Hepatocyte (in vitro differentiated cells): Measurements from ENCODE around the gene CLBA1. TPM values are rescaled to one million over a fixed set of nuclear protein-coding genes. Genes with fewer than 3 reads are reported as not detected.
"Not testable (repeated sequence)": the region's sequence is repeated elsewhere in the genome, so short reads cannot be mapped to it uniquely, and the experiment has no call there.

Experiments
- DNase-seq: peaks from one replicate; pipeline ENCODE4 v3.0.0-alpha.2; 2016; ENCODE audit warnings: low spot score
- H2AFZ ChIP-seq: fragments of 200-600 bp; sonication (generic); 2 replicates; pipeline ENCODE4 v1.6.0; 2016; ENCODE audit warnings: antibody characterized with exemption, mild to moderate bottlenecking
- H3K27ac ChIP-seq: fragments of 200-600 bp; sonication (generic); 2 replicates; pipeline ENCODE4 v1.5.1; 2016; ENCODE audit warnings: mild to moderate bottlenecking
- H3K27me3 ChIP-seq: fragments of 200-600 bp; sonication (generic); 2 replicates; pipeline ENCODE4 v1.6.1; 2016
- H3K36me3 ChIP-seq: fragments of 200-600 bp; sonication (generic); replicated peaks from 2 replicates; pipeline ENCODE4 v1.5.1; 2016; ENCODE audit warnings: low read depth; ENCODE audit not compliant: insufficient read depth
- H3K4me1 ChIP-seq: fragments of 200-600 bp; sonication (generic); 2 replicates; pipeline ENCODE4 v1.5.1; 2016; ENCODE audit warnings: mild to moderate bottlenecking, moderate library complexity; ENCODE audit not compliant: insufficient read depth
- H3K4me2 ChIP-seq: fragments of 200-600 bp; sonication (generic); 2 replicates; pipeline ENCODE4 v1.6.0; 2016
- H3K4me3 ChIP-seq: fragments of 200-600 bp; sonication (generic); 2 replicates; pipeline ENCODE4 v1.5.1; 2016; ENCODE audit warnings: mild to moderate bottlenecking
- H3K79me2 ChIP-seq: fragments of 200-600 bp; sonication (generic); 2 replicates; pipeline ENCODE4 v1.6.0; 2017; ENCODE audit warnings: mild to moderate bottlenecking
- H3K9me2 ChIP-seq: fragments of 200-600 bp; sonication (generic); replicated peaks from 2 replicates; pipeline ENCODE4 v1.6.0; 2017; ENCODE audit warnings: mild to moderate bottlenecking; ENCODE audit not compliant: insufficient read depth
- H3K9me3 ChIP-seq: fragments of 200-600 bp; sonication (generic); 2 replicates; pipeline ENCODE4 v1.5.1; 2016; ENCODE audit warnings: low read depth, mild to moderate bottlenecking
- H4K20me1 ChIP-seq: fragments of 200-600 bp; sonication (generic); 2 replicates; pipeline ENCODE4 v1.6.0; 2016; ENCODE audit warnings: mild to moderate bottlenecking; ENCODE audit not compliant: insufficient read depth, poor library complexity, severe bottlenecking
- CTCF ChIP-seq: fragments of 200-600 bp; sonication (generic); IDR thresholded peaks from 2 replicates; pipeline ENCODE4 v1.5.1; 2016; ENCODE audit warnings: antibody characterized with exemption, mild to moderate bottlenecking; ENCODE audit not compliant: poor library complexity
- EZH2 ChIP-seq: fragments of 200-600 bp; sonication (generic); IDR thresholded peaks from 2 replicates; pipeline ENCODE4 v1.6.1; 2016; ENCODE audit warnings: antibody characterized with exemption, mild to moderate bottlenecking, borderline replicate concordance
- EZH2phosphoT487 ChIP-seq: fragments of 200-600 bp; sonication (generic); IDR thresholded peaks from one replicate; pipeline ENCODE4 v1.6.1; 2018; ENCODE audit warnings: antibody characterized with exemption, mild to moderate bottlenecking, low read depth, moderate library complexity; ENCODE audit not compliant: unreplicated experiment, severe bottlenecking
- WGBS: methylation state at CpG from one replicate; pipeline ENCODE4 v1.1.6; 2016; ENCODE audit warnings: low lambda C conversion rate; ENCODE audit errors: missing lambda C conversion rate; 5-methylcytosine and 5-hydroxymethylcytosine counted together
- polyA plus RNA-seq: library from polyadenylated mRNA; unstranded; fragments of >200 nt; fragmentation: Nextera tagmentation; extraction: Ambion mirVana; gene quantifications from 2 replicates; pipeline ENCODE4 v1.2.1, GENCODE V29; 2016
- total RNA-seq: library from RNA; depleted of rRNA; stranded (reverse); fragments of >200 nt; gene quantifications from 2 replicates; pipeline ENCODE4 v1.2.3, GENCODE V29; 2014

The CLBA1 gene
- total and polyA plus RNA-seq, 2 experiments from 2014 or later: 6.4 to 9.3 TPM

- H3K79me2 ChIP-seq, H3K27me3 ChIP-seq, H3K4me2 ChIP-seq, H3K9me2 ChIP-seq, DNase-seq, H2AFZ ChIP-seq, H3K4me3 ChIP-seq, H3K27ac ChIP-seq, H3K9me3 ChIP-seq, H4K20me1 ChIP-seq, H3K4me1 ChIP-seq, H3K36me3 ChIP-seq: not testable (repeated sequence)
- 95% methylated on average over 36 of the region's 43 CpGs for WGBS
Observed at GRCh38 chr14:104945986-104946965, 39.3 kb upstream of the CLBA1 start.

- 95% methylated on average over 13 of the region's 13 CpGs for WGBS
- not testable (repeated sequence) for H4K20me1 ChIP-seq, H3K4me1 ChIP-seq, H3K4me3 ChIP-seq, H3K9me3 ChIP-seq, H3K27ac ChIP-seq, H2AFZ ChIP-seq, H3K9me2 ChIP-seq, H3K36me3 ChIP-seq, H3K27me3 ChIP-seq, H3K4me2 ChIP-seq, DNase-seq, H3K79me2 ChIP-seq
Observed at GRCh38 chr14:104947201-104947600, 38.4 kb upstream of the CLBA1 start.

- not testable (repeated sequence) for H3K4me2 ChIP-seq, H4K20me1 ChIP-seq, H3K4me1 ChIP-seq, H3K79me2 ChIP-seq, H3K27ac ChIP-seq, H2AFZ ChIP-seq, H3K9me2 ChIP-seq, H3K9me3 ChIP-seq, H3K4me3 ChIP-seq, H3K36me3 ChIP-seq, H3K27me3 ChIP-seq, DNase-seq
- 97% methylated on average over 33 of the region's 35 CpGs for WGBS
Observed at GRCh38 chr14:104947881-104948735, 37.5 kb upstream of the CLBA1 start.

- H3K4me1 ChIP-seq: no peaks in the 10 kb centered on the region
- no peak overlapping the region for H3K4me2 ChIP-seq
- no peak overlapping the region for H2AFZ ChIP-seq
- H3K27me3 ChIP-seq: no peaks in the 10 kb centered on the region
- H3K36me3 ChIP-seq: no peaks in the 10 kb centered on the region
- TF ChIP-seq EZH2phosphoT487 (no peak), CTCF (no peak), EZH2 (no peak)
- no peaks in the 10 kb centered on the region for H4K20me1 ChIP-seq
- no peak overlapping the region for H3K4me3 ChIP-seq
- DNase-seq: no peak
- H3K9me2 ChIP-seq: no peaks in the 10 kb centered on the region
- H3K79me2 ChIP-seq: no peaks in the 10 kb centered on the region
- 99% methylated on average over 11 of the region's 11 CpGs for WGBS
- H3K27ac ChIP-seq: no peak overlapping the region
- H3K9me3 ChIP-seq: no peaks in the 10 kb centered on the region
Observed at GRCh38 chr14:104948736-104949031, 36.9 kb upstream of the CLBA1 start.

GRCh38 chr14:104949406-104949955 lies 36.1 kb upstream of the CLBA1 start:
- H3K79me2 ChIP-seq, H3K27ac ChIP-seq, H3K36me3 ChIP-seq, DNase-seq, H3K27me3 ChIP-seq, H2AFZ ChIP-seq, H3K4me1 ChIP-seq, H3K4me3 ChIP-seq, H3K9me2 ChIP-seq, H3K9me3 ChIP-seq, H4K20me1 ChIP-seq, H3K4me2 ChIP-seq: not testable (repeated sequence)
- WGBS: 96% methylated on average over 24 of the region's 24 CpGs
